GM13976 (cell line): Measurements from ENCODE around the gene DCST2.
A peak's percentile ranks its signal among the peaks of the same experiment; 100 is the strongest.

ENCODE experiments used
- DNase-seq: peaks from one replicate; pipeline ENCODE4 v3.0.0; 2012; ENCODE audit warnings: low spot score
- CTCF ChIP-seq: IDR thresholded peaks from 2 replicates; pipeline ENCODE4 v1.5.1; 2012; ENCODE audit warnings: borderline replicate concordance, mild to moderate bottlenecking; ENCODE audit not compliant: insufficient read depth; ENCODE audit errors: extremely low read depth, missing control alignments, control extremely low read depth
- in situ Hi-C: fragments of 300-500 bp; cut with MboI; formaldehyde crosslinking; loops from one replicate; pipeline ENCODE4 v1.12.0; 2022; ENCODE audit warnings: low sequenced_read_pairs, mixed read lengths, inconsistent platforms; ENCODE audit not compliant: unreplicated experiment

The DCST2 gene

DNA sequence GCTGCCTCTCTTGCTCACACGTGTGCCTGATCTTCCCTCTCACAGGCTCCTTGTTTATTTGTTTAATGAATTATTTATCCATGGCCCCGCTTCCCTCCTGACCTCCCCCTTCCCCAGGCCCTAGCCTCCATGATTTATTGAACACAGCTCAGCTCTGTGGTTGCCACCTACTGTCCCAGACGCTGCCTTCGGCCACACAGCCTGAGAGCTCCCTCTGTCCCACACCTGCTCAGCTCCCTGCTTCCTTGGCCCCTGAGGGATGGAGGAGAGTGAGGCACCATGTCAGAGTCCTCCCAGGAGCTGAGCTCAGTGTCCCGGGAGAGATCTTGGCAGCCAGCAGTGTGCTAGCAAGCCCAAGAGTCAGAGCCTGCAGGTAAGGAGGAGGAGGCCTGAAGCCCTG, 42.0 kb upstream of the DCST2 start:
- in situ Hi-C loops, result no loop called here
- DNase-seq, result no peak
- no peak for TF ChIP-seq CTCF

DNA sequence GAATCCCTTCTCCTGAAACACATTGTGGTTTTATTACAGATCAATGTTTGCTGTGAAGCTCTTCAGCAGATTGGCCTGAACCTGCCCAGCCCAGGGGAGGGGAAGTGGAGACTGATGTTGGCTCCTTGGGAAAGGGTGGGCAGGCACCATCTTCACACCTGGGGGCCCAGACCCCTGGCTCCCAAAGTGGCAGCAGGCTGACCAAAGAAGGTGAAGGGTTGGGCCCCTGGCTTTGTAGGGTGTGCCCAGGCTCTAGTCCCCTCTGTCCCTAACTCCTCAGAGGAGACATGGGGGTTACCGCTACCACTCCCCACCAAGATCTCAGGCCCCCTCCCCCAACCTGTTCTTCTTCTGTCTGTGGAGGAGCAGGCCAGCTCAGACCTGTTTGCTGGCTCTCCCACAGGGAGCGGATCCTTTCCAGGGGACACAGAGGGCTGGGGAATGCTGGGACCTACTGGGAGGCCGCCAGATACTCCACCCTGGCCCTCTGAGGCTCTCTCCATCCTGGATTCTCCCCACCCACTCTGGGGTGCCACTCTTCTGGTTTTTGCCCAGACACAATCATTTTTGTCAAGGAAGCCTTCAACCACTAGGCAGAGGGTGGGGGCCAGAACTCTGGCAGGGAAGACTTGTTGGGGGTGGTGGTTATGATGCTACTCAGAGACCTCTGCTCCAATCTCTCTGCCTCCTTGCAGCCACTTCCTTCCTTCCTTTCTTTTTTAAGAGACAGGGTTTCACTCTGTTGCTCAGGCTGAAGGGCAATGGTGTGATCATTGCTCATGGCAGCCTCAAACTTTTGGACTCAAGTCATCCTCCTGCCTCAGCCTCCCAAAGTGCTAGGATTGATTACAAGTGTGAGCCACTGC, 40.0 kb upstream of the DCST2 start:
- in situ Hi-C loops, result loop anchor here (25.0 kb wide), 1 partner anchor 511 kb away; the partner anchor contains the start of genes CHRNB2 and UBE2Q1
- no peak for DNase-seq

GRCh38 chr1:155072531-155073289, 39.1 kb upstream of the DCST2 start:
- in situ Hi-C loops, result loop anchor here (25.0 kb wide), 1 partner anchor 510 kb away; the partner anchor contains the start of genes CHRNB2 and UBE2Q1
- TF ChIP-seq CTCF, result no peak
- DNase-seq, result no peak

More for the DNA sequence above, 40.0 kb upstream of the DCST2 start:
- TF ChIP-seq CTCF, result no peak

DNA sequence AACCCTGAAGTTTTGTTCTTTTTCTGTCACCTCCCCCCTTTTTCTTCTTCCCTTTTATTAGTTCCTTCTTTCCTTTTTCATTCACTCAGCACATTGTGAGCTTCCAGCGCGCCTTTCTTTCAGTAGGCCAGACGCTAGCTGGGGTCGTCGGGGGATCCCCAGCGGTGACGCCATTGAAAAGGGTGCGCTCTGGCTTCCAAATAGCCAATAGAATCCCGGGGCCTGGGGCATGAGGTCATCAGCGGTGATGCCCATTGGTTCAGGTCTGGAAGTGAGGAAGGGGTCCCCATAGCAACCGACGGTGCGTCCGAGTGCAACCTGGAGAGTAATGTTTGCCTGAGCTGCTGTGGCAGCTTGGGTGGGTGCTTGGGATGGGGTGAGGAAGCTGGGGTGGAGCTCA, 38.1 kb upstream of the DCST2 start:
- in situ Hi-C loops, result loop anchor here (25.0 kb wide), 1 partner anchor 509 kb away; the partner anchor contains the start of genes CHRNB2 and UBE2Q1
- DNase-seq, result no peak
- no peak for TF ChIP-seq CTCF

- TF ChIP-seq CTCF, result peak; percentile 19
- peak; percentile 85 for DNase-seq
- in situ Hi-C loops, result loop anchor here (25.0 kb wide), 1 partner anchor 509 kb away; the partner anchor contains the start of genes CHRNB2 and UBE2Q1
Observed at GRCh38 chr1:155070721-155071569, 37.4 kb upstream of the DCST2 start.
